ENCODE results near the gene DLG4. TPM values are rescaled to one million over a fixed set of nuclear protein-coding genes. Genes with fewer than 3 reads are reported as not detected.

Gene DLG4
- total RNA-seq, 1 experiment from 2014 or later: 38.3 TPM

- no peak overlapping the region for H3K4me2 ChIP-seq (ENCODE audit: insufficient read depth, insufficient read length, low read length)
- peak overlapping the region in 1 of 2 experiments; percentile 55; a peak in 2 of 5 replicates for H3K4me3 Mint-ChIP-seq
Observed at GRCh38 chr17:7146115-7146514, 73.5 kb downstream of the DLG4 start.

More at GRCh38 chr17:7146115-7146514, 73.5 kb downstream of the DLG4 start:
- Mint-ChIP-seq H3K36me3 (ENCODE audit: insufficient read depth in 1 of 3, low read depth in 3 of 3) (no peaks in the 10 kb centered on the region), H3K4me1 (peaks cover 18 to 26% of the 10 kb centered on the region in 2 experiments), H3K27ac (peak overlapping the region; percentile 49 to 92 (median 58); a peak in 5 of 7 replicates), H3K27me3 (ENCODE audit: low read depth) (peaks cover 15% of the 10 kb centered on the region), H3K9me3 (no peaks in the 10 kb centered on the region)
- Histone ChIP-seq H3K4me1 (ENCODE audit: insufficient read depth, low read length) (no peaks in the 10 kb centered on the region), H3K79me1 (ENCODE audit: insufficient read depth, low read depth, low read length, poor library complexity, severe bottlenecking) (no peaks in the 10 kb centered on the region), H3K14ac (ENCODE audit: insufficient read depth, low read length) (no peak overlapping the region), H4K91ac (ENCODE audit: insufficient read length, low read depth, low read length) (no peak overlapping the region), H2AFZ (ENCODE audit: low read length) (no peak overlapping the region), H2AK5ac (ENCODE audit: insufficient read length, low read length) (no peak overlapping the region), H3K18ac (ENCODE audit: insufficient read length, low read depth, low read length) (no peak overlapping the region), H3K27ac (ENCODE audit: insufficient read length, low read depth, low read length) (no peak overlapping the region), H2BK5ac (ENCODE audit: insufficient read length, low read length) (no peak overlapping the region), H2BK20ac (ENCODE audit: low read depth, low read length, poor library complexity, severe bottlenecking) (no peak overlapping the region), H2BK12ac (ENCODE audit: insufficient read length, low read depth, low read length) (no peak overlapping the region), H3K9me3 (ENCODE audit: control insufficient read depth, low read depth, low read length) (no peaks in the 10 kb centered on the region), H3K27me3 (ENCODE audit: insufficient read depth, low read length) (no peaks in the 10 kb centered on the region), H2BK15ac (ENCODE audit: low read depth, low read length) (no peak overlapping the region), H3K4ac (ENCODE audit: low read depth, low read length) (no peak overlapping the region), H3T11ph (ENCODE audit: low read length) (no peak overlapping the region), H4K8ac (replicated peaks; ENCODE audit: insufficient read length, low read depth, low read length) (no peak overlapping the region), H4K5ac (ENCODE audit: insufficient read length, low read depth, low read length) (no peak overlapping the region), H3K23me2 (ENCODE audit: insufficient read length, low read depth, low read length, poor library complexity, severe bottlenecking) (no peaks in the 10 kb centered on the region), H3K9ac (ENCODE audit: extremely low read depth, insufficient read length, low read length) (no peak overlapping the region), H3K23ac (ENCODE audit: insufficient read length, low read depth, low read length) (no peak overlapping the region), H2BK120ac (ENCODE audit: low read depth, low read length, poor library complexity, severe bottlenecking) (no peak overlapping the region), H3K56ac (ENCODE audit: insufficient read length, low read depth, low read length) (no peak overlapping the region), H4K20me1 (ENCODE audit: control insufficient read depth, insufficient read depth, insufficient read length) (no peaks in the 10 kb centered on the region), H3K79me2 (ENCODE audit: insufficient read depth, low read length) (no peaks in the 10 kb centered on the region)
- no peak for DNase-seq
- WGBS (ENCODE audit: extremely low coverage, insufficient read length, low lambda C conversion rate): no CpG with 5 or more reads among the region's 6 CpGs
- no peak for TF ChIP-seq CTCF (conservative IDR thresholded peaks at IDR 0.05)

All from H9 (cell line).